Uterus (tissue), 2 donors: ENCODE data around the gene DHRS3.

Experiments used
- POLR2A ChIP-seq, 2 donors: fragments of 450-650 bp; IDR thresholded peaks; one replicate each; pipeline ENCODE4 v1.6.1; 2016; ENCODE audit warnings: antibody characterized with exemption in 2 of 2, mild to moderate bottlenecking in 1 of 2, moderate library complexity in 1 of 2
- TF ChIP-seq, protein P1 (sequence below), 4 experiments: fragments of 200-600 bp in 2 of 4; fragments of 450-650 bp in 2 of 4; sonication (generic) in 2 of 4; IDR thresholded peaks; one replicate each; pipeline ENCODE4 v1.5.1; 2016 to 2019; ENCODE audit warnings: antibody characterized with exemption in 4 of 4, mild to moderate bottlenecking in 2 of 4, moderate library complexity in 1 of 4

DNA sequence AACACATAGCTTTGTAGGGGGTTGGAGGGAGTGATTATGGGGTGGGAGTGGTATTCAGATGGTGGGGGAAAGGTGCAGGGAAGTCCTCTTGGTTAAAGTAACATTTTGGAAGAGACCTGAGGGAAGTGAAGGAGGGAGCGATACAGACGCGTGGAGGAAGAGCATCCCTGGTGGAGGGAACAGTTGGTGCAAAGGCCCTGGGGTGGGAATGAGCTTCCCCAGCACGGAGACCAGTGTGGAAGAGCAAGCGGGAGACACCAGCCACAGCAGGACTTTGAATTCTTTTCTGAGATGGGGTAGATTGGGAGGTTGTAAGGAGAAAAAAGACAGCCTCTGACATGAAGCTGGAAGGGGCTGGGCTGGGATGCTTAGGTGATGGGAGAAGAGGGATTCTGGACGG is 23.5 kb downstream of the DHRS3 start:
- TF ChIP-seq, protein P1, sequence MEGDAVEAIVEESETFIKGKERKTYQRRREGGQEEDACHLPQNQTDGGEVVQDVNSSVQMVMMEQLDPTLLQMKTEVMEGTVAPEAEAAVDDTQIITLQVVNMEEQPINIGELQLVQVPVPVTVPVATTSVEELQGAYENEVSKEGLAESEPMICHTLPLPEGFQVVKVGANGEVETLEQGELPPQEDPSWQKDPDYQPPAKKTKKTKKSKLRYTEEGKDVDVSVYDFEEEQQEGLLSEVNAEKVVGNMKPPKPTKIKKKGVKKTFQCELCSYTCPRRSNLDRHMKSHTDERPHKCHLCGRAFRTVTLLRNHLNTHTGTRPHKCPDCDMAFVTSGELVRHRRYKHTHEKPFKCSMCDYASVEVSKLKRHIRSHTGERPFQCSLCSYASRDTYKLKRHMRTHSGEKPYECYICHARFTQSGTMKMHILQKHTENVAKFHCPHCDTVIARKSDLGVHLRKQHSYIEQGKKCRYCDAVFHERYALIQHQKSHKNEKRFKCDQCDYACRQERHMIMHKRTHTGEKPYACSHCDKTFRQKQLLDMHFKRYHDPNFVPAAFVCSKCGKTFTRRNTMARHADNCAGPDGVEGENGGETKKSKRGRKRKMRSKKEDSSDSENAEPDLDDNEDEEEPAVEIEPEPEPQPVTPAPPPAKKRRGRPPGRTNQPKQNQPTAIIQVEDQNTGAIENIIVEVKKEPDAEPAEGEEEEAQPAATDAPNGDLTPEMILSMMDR (IDR thresholded peaks at IDR 0.05), result no peak
- no peak for TF ChIP-seq POLR2A (IDR thresholded peaks at IDR 0.05)
